Mononuclear cell (primary cell): ENCODE results near the gene OR11A1. TPM values are rescaled to one million over a fixed set of nuclear protein-coding genes. Genes with fewer than 3 reads are reported as not detected.

ENCODE experiments used
- H3K27me3 ChIP-seq: 2 replicates; pipeline ENCODE4 v1.6.0; 2011; ENCODE audit warnings: low read length, control low read depth; ENCODE audit not compliant: insufficient read depth
- H3K4me1 ChIP-seq: 2 replicates; pipeline ENCODE4 v1.5.1; 2011; ENCODE audit warnings: mild to moderate bottlenecking, low read length, control low read depth; ENCODE audit not compliant: insufficient read depth
- H3K4me3 ChIP-seq: 2 replicates; pipeline ENCODE4 v1.5.1; 2011; ENCODE audit warnings: mild to moderate bottlenecking, low read length, moderate library complexity
- H3K9me3 ChIP-seq: 2 replicates; pipeline ENCODE4 v1.5.1; 2011; ENCODE audit warnings: low read depth, mild to moderate bottlenecking, control low read depth, low read length
- total RNA-seq: library from RNA; depleted of rRNA; stranded (reverse); fragments of >200 nt; gene quantifications from one replicate; pipeline ENCODE4 v1.2.3, GENCODE V29; 2012

Gene OR11A1, protein sequence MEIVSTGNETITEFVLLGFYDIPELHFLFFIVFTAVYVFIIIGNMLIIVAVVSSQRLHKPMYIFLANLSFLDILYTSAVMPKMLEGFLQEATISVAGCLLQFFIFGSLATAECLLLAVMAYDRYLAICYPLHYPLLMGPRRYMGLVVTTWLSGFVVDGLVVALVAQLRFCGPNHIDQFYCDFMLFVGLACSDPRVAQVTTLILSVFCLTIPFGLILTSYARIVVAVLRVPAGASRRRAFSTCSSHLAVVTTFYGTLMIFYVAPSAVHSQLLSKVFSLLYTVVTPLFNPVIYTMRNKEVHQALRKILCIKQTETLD
- total RNA-seq = not detected

DNA sequence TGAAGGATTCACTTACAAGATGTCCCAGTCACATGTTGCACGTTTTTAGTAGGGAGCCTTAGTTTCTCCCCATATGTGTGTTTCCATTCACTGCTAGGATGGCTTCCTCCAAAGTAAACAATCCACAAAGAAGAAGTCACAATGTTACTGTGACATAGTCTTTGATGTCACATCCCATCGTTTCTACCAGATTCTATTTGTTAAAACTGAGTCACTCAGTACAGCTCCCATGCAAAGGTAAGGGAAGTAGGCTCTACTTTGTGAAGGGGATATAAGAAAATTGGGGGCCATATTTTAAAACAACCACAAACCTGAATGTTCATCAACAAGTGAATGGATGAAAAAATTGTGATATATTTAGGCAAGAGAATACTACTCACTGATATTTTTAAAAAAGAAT lies at the start of gene OR11A1, which contains the start of gene OR2H1:
TSS of gene OR11A1 (minus strand) at position 101 of the 400 bp plus-strand sequence. CDS start 29,430 bp downstream, outside the sequence.
TSS of gene OR2H1 (plus strand) at position 185 of the 400 bp plus-strand sequence. CDS start 4,615 bp downstream, outside the sequence.
- no peak within 1 kb of the TSS for H3K4me3 ChIP-seq
- H3K4me1 ChIP-seq = no peaks in the 10 kb centered on the region
- H3K9me3 ChIP-seq = peaks cover under 1% of the 10 kb centered on the region
- H3K27me3 ChIP-seq = peaks cover 6% of the 10 kb centered on the region

GRCh38 chr6:29506446-29507067 lies 49.7 kb upstream of the OR11A1 start:
- Histone ChIP-seq H3K27me3 (no peaks in the 10 kb centered on the region), H3K4me3 (no peak overlapping the region), H3K4me1 (no peaks in the 10 kb centered on the region)

GRCh38 chr6:29505808-29506207 lies 48.9 kb upstream of the OR11A1 start:
- Histone ChIP-seq H3K4me1 (no peaks in the 10 kb centered on the region), H3K27me3 (no peaks in the 10 kb centered on the region), H3K9me3 (no peaks in the 10 kb centered on the region), H3K4me3 (no peak overlapping the region)

More at GRCh38 chr6:29506446-29507067, 49.7 kb upstream of the OR11A1 start:
- no peaks in the 10 kb centered on the region for H3K9me3 ChIP-seq

- Histone ChIP-seq H3K9me3 (no peaks in the 10 kb centered on the region), H3K27me3 (peaks cover 3% of the 10 kb centered on the region), H3K4me1 (no peaks in the 10 kb centered on the region), H3K4me3 (no peak overlapping the region)
Measured at GRCh38 chr6:29504961-29505360, 48.1 kb upstream of the OR11A1 start.

DNA sequence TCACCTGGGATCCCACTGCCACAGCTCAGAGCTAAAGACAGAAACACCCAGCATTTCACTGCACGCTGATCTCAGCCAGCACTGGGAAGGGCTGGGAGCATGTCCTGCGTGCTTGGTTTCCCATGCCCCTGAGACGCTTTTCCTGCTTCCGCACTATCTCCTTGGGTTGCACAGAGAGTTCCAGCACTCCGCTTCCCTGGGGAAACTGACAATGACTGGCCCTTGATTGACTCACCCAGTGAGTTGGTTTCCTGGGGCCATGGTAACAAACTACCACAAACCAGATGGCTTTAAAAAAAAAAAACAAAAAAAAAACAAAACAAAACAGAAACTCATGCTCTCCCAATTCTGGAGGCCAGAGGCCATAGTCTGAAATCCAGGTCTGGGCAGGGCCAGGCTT lies 45.7 kb upstream of the OR11A1 start:
- H3K9me3 ChIP-seq = no peaks in the 10 kb centered on the region
- H3K4me3 ChIP-seq = no peak overlapping the region
- no peaks in the 10 kb centered on the region for H3K4me1 ChIP-seq
- peaks cover 3% of the 10 kb centered on the region for H3K27me3 ChIP-seq

DNA sequence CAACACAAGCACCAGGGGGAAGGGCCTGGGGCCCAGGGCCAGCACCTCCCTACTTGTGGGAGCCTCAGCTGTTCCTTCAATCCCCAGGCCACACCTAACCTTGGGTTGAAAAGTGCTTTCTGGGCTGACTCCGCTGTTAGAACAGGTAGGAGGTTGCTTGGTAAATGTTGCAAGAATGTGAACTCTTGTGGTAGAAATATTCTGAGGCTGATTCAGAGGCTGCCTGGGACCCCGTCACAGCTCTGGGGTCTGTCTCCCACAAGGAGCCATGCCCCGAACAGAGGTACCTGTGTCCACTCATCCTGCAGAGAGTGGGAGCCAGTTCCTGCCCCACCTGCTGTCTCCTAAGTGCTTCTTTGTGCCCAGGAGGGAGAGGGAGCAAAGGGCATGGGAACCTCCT lies 45.3 kb upstream of the OR11A1 start:
- Histone ChIP-seq H3K4me3 (no peak overlapping the region), H3K4me1 (no peaks in the 10 kb centered on the region)

DNA sequence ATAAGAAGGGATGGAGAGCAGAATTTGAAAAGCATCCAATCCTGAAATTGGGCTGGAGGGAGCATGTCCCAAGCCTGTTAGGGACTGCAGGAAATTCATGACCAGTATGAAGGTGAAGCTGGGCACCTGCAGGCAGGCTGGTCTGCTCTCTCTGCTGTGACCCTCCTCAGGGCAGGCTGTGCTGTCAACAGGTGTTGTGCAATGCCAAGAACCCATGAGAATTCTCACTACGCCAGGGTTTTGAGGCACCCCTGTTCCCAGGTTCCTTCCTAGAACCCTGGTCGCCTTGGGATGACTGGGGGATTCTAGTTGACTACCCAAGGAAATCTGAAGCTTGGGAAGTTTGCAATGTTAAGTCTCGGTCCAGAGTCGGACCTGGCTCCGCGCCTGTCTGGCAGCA lies 44.2 kb upstream of the OR11A1 start:
- H3K4me3 ChIP-seq = no peak overlapping the region
- no peaks in the 10 kb centered on the region for H3K4me1 ChIP-seq
- H3K27me3 ChIP-seq = peaks cover 3% of the 10 kb centered on the region
- H3K9me3 ChIP-seq = no peaks in the 10 kb centered on the region

More for the DNA sequence above, 45.3 kb upstream of the OR11A1 start:
- Histone ChIP-seq H3K27me3 (peaks cover 3% of the 10 kb centered on the region), H3K9me3 (no peaks in the 10 kb centered on the region)

DNA sequence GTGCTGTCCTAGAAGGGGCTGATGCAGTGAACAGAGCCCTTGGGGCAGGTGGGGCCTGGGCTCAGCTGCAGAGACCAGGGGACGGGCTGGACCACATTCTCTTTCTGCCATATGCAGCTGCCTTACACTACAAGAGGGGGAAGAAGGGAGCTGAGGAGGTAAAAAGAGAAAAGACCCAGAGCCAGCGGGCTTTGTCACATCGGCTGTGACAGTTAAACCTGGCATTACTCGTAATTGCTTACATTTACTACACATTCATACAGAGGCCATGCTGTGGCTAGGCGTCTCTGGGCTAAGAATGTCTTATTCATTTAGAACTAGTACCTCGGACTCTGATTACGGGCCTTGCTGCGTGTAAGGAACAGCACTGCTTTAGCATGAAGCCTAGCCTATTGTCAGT lies 43.7 kb upstream of the OR11A1 start:
- Histone ChIP-seq H3K27me3 (peaks cover 3% of the 10 kb centered on the region), H3K4me3 (no peak overlapping the region)

DNA sequence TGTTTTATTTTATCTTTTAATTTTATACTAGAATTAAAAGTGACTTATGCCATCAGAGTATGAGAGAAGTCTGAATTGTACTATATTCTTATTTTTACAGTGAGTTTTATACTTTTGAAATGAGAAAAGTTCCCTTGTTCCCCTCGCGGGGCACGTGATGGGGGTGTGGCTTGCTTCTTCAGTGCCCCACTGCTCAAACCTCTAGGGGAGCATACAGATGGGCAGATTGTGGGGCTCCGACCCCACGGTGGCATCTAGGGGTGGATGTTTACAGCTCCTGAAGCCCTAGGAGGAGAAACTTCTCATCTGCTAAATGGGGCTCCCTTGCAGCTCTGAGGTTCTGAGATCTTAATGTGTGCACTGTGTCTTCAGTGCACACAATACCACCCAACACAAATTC lies 42.8 kb upstream of the OR11A1 start:
- no peak overlapping the region for H3K4me3 ChIP-seq
- H3K27me3 ChIP-seq = peaks cover 3% of the 10 kb centered on the region
- H3K9me3 ChIP-seq = no peaks in the 10 kb centered on the region
- H3K4me1 ChIP-seq = no peaks in the 10 kb centered on the region

More for the DNA sequence above, 43.7 kb upstream of the OR11A1 start:
- Histone ChIP-seq H3K4me1 (no peaks in the 10 kb centered on the region), H3K9me3 (no peaks in the 10 kb centered on the region)

- peaks cover 3% of the 10 kb centered on the region for H3K27me3 ChIP-seq
- no peaks in the 10 kb centered on the region for H3K9me3 ChIP-seq
- H3K4me3 ChIP-seq = no peak overlapping the region
- no peaks in the 10 kb centered on the region for H3K4me1 ChIP-seq
Measured at GRCh38 chr6:29496961-29497360, 40.1 kb upstream of the OR11A1 start.

- Histone ChIP-seq H3K4me1 (no peaks in the 10 kb centered on the region), H3K27me3 (peaks cover 3% of the 10 kb centered on the region), H3K9me3 (no peaks in the 10 kb centered on the region), H3K4me3 (no peak overlapping the region)
Measured at GRCh38 chr6:29495571-29495970, 38.7 kb upstream of the OR11A1 start.

GRCh38 chr6:29494131-29494530 lies 37.3 kb upstream of the OR11A1 start:
- Histone ChIP-seq H3K27me3 (no peaks in the 10 kb centered on the region), H3K4me3 (no peak overlapping the region), H3K4me1 (peaks cover 3% of the 10 kb centered on the region)

GRCh38 chr6:29493261-29493660 lies 36.4 kb upstream of the OR11A1 start:
- H3K4me3 ChIP-seq = no peak overlapping the region
- no peaks in the 10 kb centered on the region for H3K9me3 ChIP-seq
- H3K27me3 ChIP-seq = no peaks in the 10 kb centered on the region
- peaks cover 3% of the 10 kb centered on the region for H3K4me1 ChIP-seq

More at GRCh38 chr6:29494131-29494530, 37.3 kb upstream of the OR11A1 start:
- H3K9me3 ChIP-seq = no peaks in the 10 kb centered on the region

DNA sequence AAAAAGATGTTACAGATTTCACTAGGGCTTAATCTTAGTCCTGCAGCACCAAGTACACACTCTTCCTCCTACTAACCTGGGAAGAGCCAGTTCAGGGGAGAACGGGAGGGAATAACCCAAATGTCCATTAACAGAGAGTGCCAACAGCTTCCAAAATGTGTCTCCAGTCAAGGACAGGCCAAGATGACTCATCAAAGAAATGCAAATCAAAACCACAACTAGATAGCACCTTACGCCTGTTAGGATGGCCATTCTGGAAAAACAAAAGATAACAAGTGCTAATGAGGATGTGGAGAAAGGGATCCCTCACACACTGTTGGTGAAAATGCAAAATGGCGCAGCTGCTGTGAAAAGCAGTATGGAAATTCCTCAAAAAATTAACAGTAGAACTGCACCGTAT lies 34.7 kb upstream of the OR11A1 start:
- no peak overlapping the region for H3K4me3 ChIP-seq
- no peaks in the 10 kb centered on the region for H3K9me3 ChIP-seq
- no peaks in the 10 kb centered on the region for H3K27me3 ChIP-seq
- peaks cover 3% of the 10 kb centered on the region for H3K4me1 ChIP-seq

GRCh38 chr6:29490552-29490951 lies 33.7 kb upstream of the OR11A1 start:
- Histone ChIP-seq H3K9me3 (no peaks in the 10 kb centered on the region), H3K27me3 (peaks cover 3% of the 10 kb centered on the region), H3K4me1 (peaks cover 3% of the 10 kb centered on the region), H3K4me3 (no peak overlapping the region)
